ENCODE results near the gene PLEKHM1. TPM values are rescaled to one million over a fixed set of nuclear protein-coding genes. Genes with fewer than 3 reads are reported as not detected.

PLEKHM1 gene
- polyA plus RNA-seq, 1 experiment: 18.2 TPM

DNA sequence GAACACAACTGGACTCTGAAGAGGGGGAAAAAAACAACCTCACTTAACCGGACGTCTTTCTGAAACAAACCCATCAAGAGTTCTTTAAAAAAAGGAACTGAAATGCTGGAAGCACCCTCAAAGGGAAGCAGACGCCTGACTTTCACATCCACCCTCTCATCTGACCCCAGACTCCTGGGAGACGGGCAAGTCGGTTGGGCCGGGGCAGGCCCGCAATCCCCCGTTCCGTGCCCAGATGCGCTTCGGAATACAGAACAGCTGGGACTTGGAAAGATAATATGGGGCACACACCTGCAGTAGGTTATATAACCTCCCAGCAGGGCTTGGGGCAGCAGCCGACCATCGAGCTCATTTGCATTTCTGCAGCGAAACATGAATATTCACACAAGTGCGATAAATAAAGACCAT lies 61.6 kb downstream of the PLEKHM1 start:
- ChIA-PET CTCF (interaction anchor here (0.6 to 5.1 kb wide), 5 partner anchors 13 to 293 kb away, joined by 3 to 45 read pairs (median 3); partner anchors contain the start of genes ACBD4 and FMNL1), POLR2A (no interaction called here)
- H3K9me3 ChIP-seq (ENCODE audit: control insufficient read depth, insufficient read depth, low read length): no peaks in the 10 kb centered on the region; the same call in 1 of the 2 replicates
- H3K4me3 ChIP-seq (ENCODE audit: low read depth, low read length): no peak overlapping the region
- peaks cover 45% of the 10 kb centered on the region for H3K27me3 ChIP-seq (ENCODE audit: control insufficient read depth, insufficient read depth, low read length)
- DNase-seq (ENCODE audit: low read depth, low spot score): no peak
- no peak overlapping the region for H3K27ac ChIP-seq (ENCODE audit: low read depth, low read length)
- TF ChIP-seq, protein P1, sequence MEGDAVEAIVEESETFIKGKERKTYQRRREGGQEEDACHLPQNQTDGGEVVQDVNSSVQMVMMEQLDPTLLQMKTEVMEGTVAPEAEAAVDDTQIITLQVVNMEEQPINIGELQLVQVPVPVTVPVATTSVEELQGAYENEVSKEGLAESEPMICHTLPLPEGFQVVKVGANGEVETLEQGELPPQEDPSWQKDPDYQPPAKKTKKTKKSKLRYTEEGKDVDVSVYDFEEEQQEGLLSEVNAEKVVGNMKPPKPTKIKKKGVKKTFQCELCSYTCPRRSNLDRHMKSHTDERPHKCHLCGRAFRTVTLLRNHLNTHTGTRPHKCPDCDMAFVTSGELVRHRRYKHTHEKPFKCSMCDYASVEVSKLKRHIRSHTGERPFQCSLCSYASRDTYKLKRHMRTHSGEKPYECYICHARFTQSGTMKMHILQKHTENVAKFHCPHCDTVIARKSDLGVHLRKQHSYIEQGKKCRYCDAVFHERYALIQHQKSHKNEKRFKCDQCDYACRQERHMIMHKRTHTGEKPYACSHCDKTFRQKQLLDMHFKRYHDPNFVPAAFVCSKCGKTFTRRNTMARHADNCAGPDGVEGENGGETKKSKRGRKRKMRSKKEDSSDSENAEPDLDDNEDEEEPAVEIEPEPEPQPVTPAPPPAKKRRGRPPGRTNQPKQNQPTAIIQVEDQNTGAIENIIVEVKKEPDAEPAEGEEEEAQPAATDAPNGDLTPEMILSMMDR (IDR thresholded peaks at IDR 0.05; ENCODE audit: low read depth, low read length): no peak

DNA sequence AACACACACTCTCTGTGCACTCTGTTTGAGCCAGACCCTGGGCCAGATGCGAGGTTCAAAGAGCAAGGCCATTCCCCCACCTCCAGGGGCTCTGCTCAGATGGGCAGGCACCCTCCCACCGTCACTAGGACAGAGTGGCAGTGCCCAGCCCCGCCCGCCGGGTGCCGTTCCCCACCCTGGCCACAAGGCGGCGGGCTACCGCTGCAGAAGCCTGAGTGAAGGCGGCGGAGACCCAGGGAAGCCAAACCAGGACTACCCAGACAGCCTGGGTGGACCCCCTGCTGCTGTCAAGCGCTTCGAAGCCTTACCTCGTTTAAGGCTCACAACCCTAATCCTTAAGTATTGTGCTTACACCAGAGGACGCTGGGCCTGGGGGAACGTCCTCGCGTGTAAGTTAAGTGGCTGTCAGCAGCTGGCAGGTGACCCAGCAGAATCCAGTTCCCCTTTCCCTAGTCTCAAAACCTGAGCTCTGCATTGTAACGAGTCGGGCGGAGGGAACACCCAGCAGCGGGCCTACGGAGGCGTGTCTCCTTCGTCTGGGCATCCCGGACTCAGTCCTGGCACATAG lies 62.4 kb downstream of the PLEKHM1 start:
- H3K27me3 ChIP-seq (ENCODE audit: control insufficient read depth, insufficient read depth, low read length): peaks cover 45% of the 10 kb centered on the region
- DNase-seq (ENCODE audit: low read depth, low spot score): peak; percentile 8
- no peak overlapping the region for H3K27ac ChIP-seq (ENCODE audit: low read depth, low read length)
- H3K9me3 ChIP-seq (ENCODE audit: control insufficient read depth, insufficient read depth, low read length): no peaks in the 10 kb centered on the region; the same call in 1 of the 2 replicates
- POLR2A ChIA-PET: no interaction called here
- TF ChIP-seq, protein P1 (IDR thresholded peaks at IDR 0.05; ENCODE audit: low read depth, low read length): peak; percentile 92
- no peak overlapping the region for H3K4me3 ChIP-seq (ENCODE audit: low read depth, low read length)
- CTCF ChIA-PET: interaction anchor here (0.6 to 5.1 kb wide), 7 partner anchors 13 to 292 kb away, joined by 3 to 45 read pairs (median 3); partner anchors contain the start of genes ACBD4 and FMNL1

DNA sequence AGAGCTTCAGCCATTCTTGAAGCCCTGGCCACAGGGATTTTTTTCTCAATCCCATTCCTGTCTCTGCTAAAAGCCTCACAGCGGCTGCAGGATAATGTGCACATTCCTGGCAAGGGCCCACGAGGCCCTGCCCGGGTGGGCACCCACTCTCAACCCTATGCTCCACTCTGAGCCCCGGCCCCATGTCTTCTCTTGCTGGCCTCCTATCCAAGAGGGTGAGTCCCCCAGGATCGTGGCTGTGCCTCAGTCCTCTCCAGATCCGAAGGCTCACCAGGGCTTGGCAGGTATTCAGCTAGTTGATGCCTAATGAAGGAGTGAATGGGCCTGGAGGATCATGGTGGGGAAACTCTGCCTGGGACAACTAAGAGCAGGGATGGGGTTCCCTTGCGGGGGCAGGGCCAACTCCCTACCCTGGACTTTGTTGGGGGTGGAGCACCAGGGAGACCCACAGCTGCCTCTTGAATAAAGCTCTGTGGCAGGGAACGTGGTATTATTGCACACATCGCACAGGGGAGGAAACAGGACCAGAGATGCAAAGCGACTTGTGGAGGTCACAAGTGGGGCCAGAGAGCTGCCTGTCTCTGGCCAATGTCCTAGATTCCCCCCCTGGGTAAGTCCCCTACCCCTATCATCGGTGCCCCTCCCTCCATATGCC lies 63.2 kb downstream of the PLEKHM1 start:
- no peak for DNase-seq (ENCODE audit: low read depth, low spot score)
- CTCF ChIA-PET: interaction anchor here (0.5 to 5.1 kb wide), 7 partner anchors 11 to 292 kb away, joined by 3 to 45 read pairs (median 6); partner anchors contain the start of genes ACBD4 and FMNL1
- Histone ChIP-seq H3K4me3 (ENCODE audit: low read depth, low read length) (no peak overlapping the region), H3K9me3 (ENCODE audit: control insufficient read depth, insufficient read depth, low read length) (no peaks in the 10 kb centered on the region; the same call in 1 of the 2 replicates), H3K27ac (ENCODE audit: low read depth, low read length) (no peak overlapping the region), H3K27me3 (ENCODE audit: control insufficient read depth, insufficient read depth, low read length) (peaks cover 44% of the 10 kb centered on the region)
- TF ChIP-seq, protein P1 (IDR thresholded peaks at IDR 0.05; ENCODE audit: low read depth, low read length): no peak
- POLR2A ChIA-PET: interaction anchor here (0.5 kb wide), 1 partner anchor 587 kb away, joined by 4 read pairs; no protein-coding TSS in a partner anchor

DNA sequence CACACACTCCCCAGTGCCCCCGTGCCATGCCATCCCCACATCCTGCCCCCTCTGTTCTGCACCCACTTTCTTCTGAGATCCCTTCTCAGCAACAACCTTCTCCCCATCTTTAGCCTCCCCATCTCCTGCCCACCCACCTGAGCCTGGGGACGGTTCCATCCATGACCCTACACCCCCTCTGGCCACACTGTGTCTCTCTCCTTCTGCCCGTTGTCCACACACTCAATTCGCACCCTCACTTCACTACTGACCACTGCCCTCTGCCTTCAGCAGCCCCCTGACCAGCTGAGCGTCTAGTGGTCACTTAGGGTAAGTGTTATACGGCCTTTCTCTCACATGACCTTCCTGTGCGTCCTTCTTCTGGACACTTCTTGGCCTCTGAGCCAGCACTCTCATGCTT lies 64.0 kb downstream of the PLEKHM1 start:
- Histone ChIP-seq H3K27me3 (ENCODE audit: control insufficient read depth, insufficient read depth, low read length) (peaks cover 39% of the 10 kb centered on the region), H3K4me3 (ENCODE audit: low read depth, low read length) (no peak overlapping the region), H3K27ac (ENCODE audit: low read depth, low read length) (no peak overlapping the region), H3K9me3 (ENCODE audit: control insufficient read depth, insufficient read depth, low read length) (no peaks in the 10 kb centered on the region; the same call in 1 of the 2 replicates)
- CTCF ChIA-PET: interaction anchor here (1.2 to 5.1 kb wide), 8 partner anchors 20 to 211 kb away, joined by 3 to 45 read pairs (median 6); partner anchors contain the start of gene FMNL1
- TF ChIP-seq, protein P1 (IDR thresholded peaks at IDR 0.05; ENCODE audit: low read depth, low read length): no peak
- POLR2A ChIA-PET: interaction anchor here (0.5 kb wide), 1 partner anchor 586 kb away, joined by 4 read pairs; no protein-coding TSS in a partner anchor
- DNase-seq (ENCODE audit: low read depth, low spot score): no peak
